ENCODE results near the gene DNAJA3. TPM values are rescaled to one million over a fixed set of nuclear protein-coding genes. Genes with fewer than 3 reads are reported as not detected.
A peak's percentile ranks its signal among the peaks of the same experiment; 100 is the strongest.

The DNAJA3 gene
- total RNA-seq, 4 donors from 2014 or later = 41.1 to 70.9 (median 48.7) TPM

DNA sequence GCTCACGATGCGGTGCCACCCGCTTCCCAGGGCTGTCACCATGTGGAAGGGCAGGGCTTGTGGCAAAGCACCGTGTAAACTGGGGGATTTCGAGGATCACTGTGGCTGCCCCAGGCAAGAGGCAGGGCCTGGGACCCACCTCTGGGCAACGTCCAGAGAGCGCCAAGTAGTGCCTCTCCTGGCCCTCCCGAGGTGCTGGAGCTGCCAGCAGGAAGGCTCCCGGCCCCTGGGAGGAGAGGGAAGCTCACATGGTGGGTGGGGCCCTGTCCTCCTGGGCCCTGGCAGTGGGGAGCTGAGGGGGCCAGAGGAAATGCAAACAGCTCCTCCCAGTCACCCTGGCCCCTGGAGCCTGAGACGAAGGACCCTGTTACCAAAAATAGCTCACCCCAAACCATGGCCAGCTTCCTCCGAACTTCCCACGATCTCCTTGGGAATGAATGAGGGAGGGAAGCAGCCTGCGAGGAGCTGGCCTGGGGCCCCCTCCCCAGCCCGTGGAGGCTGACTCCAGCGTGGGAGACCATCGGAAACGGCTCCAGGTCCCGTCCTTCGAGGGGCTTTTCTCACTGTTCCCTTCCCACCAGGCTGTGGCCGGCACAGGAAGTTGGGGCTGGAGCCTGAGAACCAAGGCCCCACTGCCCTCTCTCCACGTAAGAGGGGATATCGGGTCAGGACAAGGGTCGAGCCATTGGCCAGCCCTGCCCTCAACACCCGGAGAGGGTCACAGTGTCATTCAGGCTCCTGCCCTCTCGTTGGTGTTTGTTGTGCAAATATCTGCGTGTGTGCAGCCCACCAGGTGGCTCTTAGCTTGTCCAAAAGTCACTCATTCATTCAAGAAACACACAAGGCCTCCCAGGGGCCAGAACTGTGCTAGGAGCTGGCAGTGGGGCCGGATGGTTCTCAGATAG lies 36.4 kb upstream of the DNAJA3 start:
- Histone ChIP-seq H3K9me3 (no peaks in the 10 kb centered on the region), H3K4me3 (no peak overlapping the region), H3K36me3 (peaks cover 28% of the 10 kb centered on the region), H3K4me1 (peaks cover 63% of the 10 kb centered on the region), H3K27ac (peak overlapping the region; percentile 65), H3K27me3 (no peaks in the 10 kb centered on the region)
- TF ChIP-seq CTCF (IDR thresholded peaks at IDR 0.05) = no peak
- TF ChIP-seq POLR2AphosphoS5 (IDR thresholded peaks at IDR 0.05) = no peak
- TF ChIP-seq EP300 (IDR thresholded peaks at IDR 0.05) = no peak
- TF ChIP-seq POLR2A (IDR thresholded peaks at IDR 0.05) = no peak
- WGBS = 70% methylated on average over 9 of the region's 27 CpGs
- DNase-seq (ENCODE audit: low spot score in 2 of 2) = peak in 1 of 2 donors; percentile 57

DNA sequence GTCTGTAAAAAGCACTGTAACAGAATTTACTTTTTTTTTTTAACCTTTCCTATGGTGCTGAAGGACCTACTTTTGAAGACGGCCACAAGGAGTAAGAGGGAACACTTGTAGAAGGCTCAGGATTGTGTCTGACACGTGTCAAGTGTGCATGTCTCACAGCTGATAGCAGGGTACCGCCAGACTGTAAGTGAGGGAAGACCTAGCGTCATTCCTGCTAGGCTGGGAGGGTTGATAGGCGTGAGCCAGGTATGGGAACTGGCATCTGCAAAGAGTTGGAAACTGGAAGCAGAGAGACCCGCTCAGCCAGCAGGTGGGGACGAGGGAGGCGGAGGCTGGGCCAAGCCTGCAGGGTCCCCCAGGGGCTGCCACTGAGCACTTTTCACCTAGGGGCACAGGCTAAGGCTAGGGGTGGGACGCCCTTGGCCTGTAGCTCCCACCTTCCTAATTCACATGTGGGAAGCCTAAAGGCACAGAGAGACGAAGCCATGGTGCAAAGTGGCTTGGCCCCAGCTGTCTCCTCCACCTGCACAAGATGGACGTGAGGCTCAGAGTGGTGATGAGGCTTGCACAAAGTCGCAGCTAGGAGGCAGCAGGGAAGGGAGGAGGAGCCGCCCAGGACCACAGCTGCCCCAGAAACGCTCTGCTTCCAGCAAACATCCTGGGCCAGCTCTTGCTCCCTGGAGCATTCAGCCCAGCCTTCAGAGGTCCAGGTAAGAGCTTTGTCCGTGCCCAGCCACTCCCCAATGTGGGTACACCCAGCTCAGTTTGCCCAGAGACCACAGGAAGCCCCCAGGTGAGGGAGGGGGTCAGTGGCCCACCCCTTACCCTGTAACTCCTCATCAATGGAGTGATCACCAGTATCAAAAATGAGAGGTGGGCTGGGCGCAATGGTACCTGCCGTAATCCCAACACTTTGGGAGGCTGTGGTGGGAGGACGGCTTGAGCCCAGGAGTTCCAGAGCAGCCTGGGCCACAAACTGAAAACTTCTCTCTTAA lies 35.1 kb upstream of the DNAJA3 start:
- H3K4me3 ChIP-seq = no peak overlapping the region
- H3K36me3 ChIP-seq = peaks cover 36% of the 10 kb centered on the region
- peaks cover 52% of the 10 kb centered on the region for H3K4me1 ChIP-seq
- no peaks in the 10 kb centered on the region for H3K9me3 ChIP-seq
- H3K27ac ChIP-seq = no peak overlapping the region
- 90% methylated on average over 12 of the region's 18 CpGs for WGBS
- no peak for DNase-seq (ENCODE audit: low spot score in 2 of 2)
- no peaks in the 10 kb centered on the region for H3K27me3 ChIP-seq
- TF ChIP-seq EP300 (IDR thresholded peaks at IDR 0.05) (no peak), CTCF (IDR thresholded peaks at IDR 0.05) (no peak), POLR2AphosphoS5 (IDR thresholded peaks at IDR 0.05) (no peak), POLR2A (IDR thresholded peaks at IDR 0.05) (no peak)

GRCh38 chr16:4391631-4392381 lies 33.9 kb upstream of the DNAJA3 start:
- H3K9me3 ChIP-seq = no peaks in the 10 kb centered on the region
- TF ChIP-seq EP300 (IDR thresholded peaks at IDR 0.05) (no peak), CTCF (IDR thresholded peaks at IDR 0.05) (no peak), POLR2A (IDR thresholded peaks at IDR 0.05) (no peak), POLR2AphosphoS5 (IDR thresholded peaks at IDR 0.05) (no peak)
- no peak overlapping the region for H3K4me3 ChIP-seq
- 84% methylated on average over 13 of the region's 22 CpGs for WGBS
- no peaks in the 10 kb centered on the region for H3K27me3 ChIP-seq
- peaks cover 39% of the 10 kb centered on the region for H3K4me1 ChIP-seq
- H3K27ac ChIP-seq = peak overlapping the region; percentile 75
- DNase-seq (ENCODE audit: low spot score in 2 of 2) = peak in 1 of 2 donors; percentile 65
- H3K36me3 ChIP-seq = peaks cover 32% of the 10 kb centered on the region

DNA sequence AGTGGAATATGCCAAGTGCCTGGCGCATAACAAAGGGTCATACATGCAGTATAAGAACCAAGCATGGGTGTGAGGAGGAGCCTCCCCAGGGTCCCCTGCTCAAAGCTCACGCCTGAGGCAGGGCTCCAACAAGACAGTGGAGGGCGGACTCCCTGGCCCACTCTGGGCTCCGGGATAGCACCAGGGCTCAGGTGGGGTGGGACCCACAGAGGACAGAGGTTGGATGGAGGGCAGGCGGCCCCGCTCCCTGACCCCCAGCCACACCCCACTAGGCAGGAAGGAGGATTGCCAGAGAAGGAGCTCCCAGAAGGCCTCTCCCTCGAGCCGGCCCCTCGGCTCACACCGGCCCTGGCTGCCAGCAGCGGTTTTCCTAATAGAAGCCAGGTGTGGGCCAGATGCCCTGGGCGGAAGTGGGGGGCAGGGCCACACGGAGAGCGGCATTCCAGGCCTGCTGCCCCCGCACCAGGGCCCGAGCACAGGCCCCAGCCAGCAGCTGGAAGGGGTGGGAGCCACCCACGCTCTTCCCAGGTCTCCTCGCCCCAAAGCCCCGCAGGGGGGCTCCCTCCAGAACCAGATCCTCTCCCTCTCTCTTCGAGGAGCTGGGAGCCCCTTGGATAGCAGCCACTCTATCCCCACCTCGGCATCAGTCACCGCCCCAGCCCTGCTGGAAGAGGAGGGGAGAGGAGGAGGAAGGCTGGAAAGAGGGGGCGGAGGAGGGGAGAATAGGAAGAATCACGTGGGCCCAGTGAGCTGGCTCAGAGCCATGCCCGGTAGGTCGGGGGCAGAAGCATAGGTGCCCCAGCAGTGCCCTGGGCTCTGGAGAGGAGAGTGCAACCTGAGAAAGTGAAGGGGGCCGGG lies 33.1 kb upstream of the DNAJA3 start:
- peak in 1 of 2 donors; percentile 68 for DNase-seq (ENCODE audit: low spot score in 2 of 2)
- no peaks in the 10 kb centered on the region for H3K27me3 ChIP-seq

More for the DNA sequence above, 33.1 kb upstream of the DNAJA3 start:
- H3K4me3 ChIP-seq = no peak overlapping the region
- H3K9me3 ChIP-seq = no peaks in the 10 kb centered on the region
- peaks cover 33% of the 10 kb centered on the region for H3K4me1 ChIP-seq
- peak overlapping the region; percentile 75 for H3K27ac ChIP-seq
- no peak for TF ChIP-seq POLR2A (IDR thresholded peaks at IDR 0.05)
- no peak for TF ChIP-seq EP300 (IDR thresholded peaks at IDR 0.05)
- TF ChIP-seq POLR2AphosphoS5 (IDR thresholded peaks at IDR 0.05) = no peak
- TF ChIP-seq CTCF (IDR thresholded peaks at IDR 0.05) = no peak
- peaks cover 26% of the 10 kb centered on the region for H3K36me3 ChIP-seq
- WGBS = 39% methylated on average over 11 of the region's 27 CpGs

Measured in suprapubic skin (tissue), 4 donors.